ENCODE results near the gene UTP20.
"Not testable (repeated sequence)": the region's sequence is repeated elsewhere in the genome, so short reads cannot be mapped to it uniquely, and the experiment has no call there.

DNA sequence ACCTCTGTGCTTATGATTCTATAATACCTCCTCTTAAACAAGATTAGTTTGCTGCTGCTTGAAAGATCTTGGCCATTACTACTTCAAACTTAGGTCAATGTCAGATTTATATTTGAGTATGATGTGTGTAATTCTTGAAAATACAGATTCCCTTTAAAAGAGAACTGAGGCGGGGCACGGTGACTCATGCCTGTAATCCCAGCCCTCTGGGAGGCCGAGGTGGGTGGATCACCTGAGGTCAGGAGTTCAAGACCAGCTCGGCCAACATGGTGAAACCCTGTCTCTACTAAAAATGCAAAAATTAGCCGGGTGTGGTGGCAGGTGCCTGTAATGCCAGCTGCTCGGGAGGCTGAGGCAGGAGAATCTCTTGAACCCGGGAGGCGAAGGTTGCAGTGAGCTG lies 130.3 kb downstream of the UTP20 start:
- TF ChIP-seq POLR2AphosphoS5 (IDR thresholded peaks at IDR 0.05): not testable (repeated sequence)
- TF ChIP-seq, protein P1, sequence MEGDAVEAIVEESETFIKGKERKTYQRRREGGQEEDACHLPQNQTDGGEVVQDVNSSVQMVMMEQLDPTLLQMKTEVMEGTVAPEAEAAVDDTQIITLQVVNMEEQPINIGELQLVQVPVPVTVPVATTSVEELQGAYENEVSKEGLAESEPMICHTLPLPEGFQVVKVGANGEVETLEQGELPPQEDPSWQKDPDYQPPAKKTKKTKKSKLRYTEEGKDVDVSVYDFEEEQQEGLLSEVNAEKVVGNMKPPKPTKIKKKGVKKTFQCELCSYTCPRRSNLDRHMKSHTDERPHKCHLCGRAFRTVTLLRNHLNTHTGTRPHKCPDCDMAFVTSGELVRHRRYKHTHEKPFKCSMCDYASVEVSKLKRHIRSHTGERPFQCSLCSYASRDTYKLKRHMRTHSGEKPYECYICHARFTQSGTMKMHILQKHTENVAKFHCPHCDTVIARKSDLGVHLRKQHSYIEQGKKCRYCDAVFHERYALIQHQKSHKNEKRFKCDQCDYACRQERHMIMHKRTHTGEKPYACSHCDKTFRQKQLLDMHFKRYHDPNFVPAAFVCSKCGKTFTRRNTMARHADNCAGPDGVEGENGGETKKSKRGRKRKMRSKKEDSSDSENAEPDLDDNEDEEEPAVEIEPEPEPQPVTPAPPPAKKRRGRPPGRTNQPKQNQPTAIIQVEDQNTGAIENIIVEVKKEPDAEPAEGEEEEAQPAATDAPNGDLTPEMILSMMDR (IDR thresholded peaks at IDR 0.05): not testable (repeated sequence)
